Naive thymus-derived CD8-positive, alpha-beta T cell (primary cell): ENCODE data around the gene SMIM7. TPM values are rescaled to one million over a fixed set of nuclear protein-coding genes. Genes with fewer than 3 reads are reported as not detected.

Experiments
- ATAC-seq, 2 donors: fragments of 150-1000 bp; cut with Tn5 transposase in 1 of 2; sonication (Bioruptor Pico), chemical (Tn5 transposase) in 1 of 2; 1 replicate in 1 of 2; 2 replicates in 1 of 2; pipeline ENCODE4 v1.10.0; 2021; ENCODE audit warnings: mild to moderate bottlenecking in 2 of 2, moderate library complexity in 2 of 2
- POLR2A ChIA-PET: fragments of 350-600 bp; sonication (Branson Sonifier 250); formaldehyde crosslinking; loops from one replicate; lab custom pipeline; 2021; ENCODE audit warnings: antibody characterized with exemption; lab: Charles Lee
- DNase-seq, 10 donors: peaks; one replicate each; pipeline versions ENCODE4 v3.0.0 to v3.0.0-alpha.2; 2020 to 2022
- H3K27ac Mint-ChIP-seq, 10 donors: one replicate each; pipeline ENCODE4 v1.8.0; 2020 to 2022; ENCODE audit warnings: mild to moderate bottlenecking in 10 of 10, mixed read lengths in 10 of 10, moderate library complexity in 4 of 10, inconsistent platforms in 1 of 10
- H3K27me3 Mint-ChIP-seq, 5 donors: one replicate each; pipeline ENCODE4 v1.8.0; 2021 to 2022; ENCODE audit warnings: mixed read lengths in 5 of 5
- H3K36me3 Mint-ChIP-seq, 3 donors: one replicate each; pipeline ENCODE4 v1.8.0; 2020 to 2022; ENCODE audit warnings: mixed read lengths in 3 of 3, mild to moderate bottlenecking in 2 of 3, inconsistent platforms in 1 of 3
- H3K4me1 Mint-ChIP-seq, 4 donors: one replicate each; pipeline ENCODE4 v1.8.0; 2021 to 2022; ENCODE audit warnings: mixed read lengths in 4 of 4
- H3K4me3 Mint-ChIP-seq, 10 donors: one replicate each; pipeline ENCODE4 v1.8.0; 2020 to 2022; ENCODE audit warnings: mild to moderate bottlenecking in 10 of 10, mixed read lengths in 10 of 10, moderate library complexity in 6 of 10, inconsistent platforms in 1 of 10
- H3K9me3 Mint-ChIP-seq, 9 donors: one replicate each; pipeline ENCODE4 v1.8.0; 2020 to 2022; ENCODE audit warnings: mixed read lengths in 9 of 9, mild to moderate bottlenecking in 3 of 9, inconsistent platforms in 1 of 9, moderate library complexity in 1 of 9
- polyA plus RNA-seq, 3 donors: library from polyadenylated mRNA; unstranded; fragments of 300-500 nt; fragmentation: Illumina TruSeq; gene quantifications; one replicate each; pipeline ENCODE4 v1.2.3, GENCODE V29; 2021
- total RNA-seq, 8 experiments: library from RNA in 2 of 8; stranded (reverse) in 2 of 8; gene quantifications; one replicate each; pipeline ENCODE4 v1.2.3 and lab custom pipeline; 2021 to 2026

The SMIM7 gene
- total and polyA plus RNA-seq, 5 experiments from 2014 or later, result 52.7 to 104 (median 76.5) TPM

DNA sequence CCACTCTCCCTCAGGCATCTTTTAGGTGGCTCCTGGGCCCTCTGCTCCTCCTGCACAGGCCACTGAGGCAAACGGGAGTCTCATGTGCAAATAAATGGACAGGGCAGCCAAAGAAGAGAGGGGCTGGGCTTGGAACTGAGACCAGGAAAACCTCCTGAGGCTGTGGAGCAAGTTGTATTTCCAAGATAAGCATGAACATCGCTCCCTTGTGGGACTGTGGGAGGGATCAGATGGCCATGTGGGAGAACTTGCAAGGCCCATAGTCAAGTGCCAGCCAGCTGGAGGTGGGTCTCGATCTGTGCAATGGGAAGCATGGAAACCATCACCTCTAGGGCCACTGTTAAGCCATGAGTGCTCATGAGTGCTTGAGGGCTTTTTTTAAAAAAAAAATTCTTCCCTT lies 56.9 kb downstream of the SMIM7 start:
- DNase-seq (no peak), ATAC-seq (no peak)
- Mint-ChIP-seq H3K4me3 (no peak overlapping the region), H3K27ac (no peak overlapping the region), H3K4me1 (peaks cover 24 to 64% (median 54%) of the 10 kb centered on the region in 4 donors), H3K9me3 (no peaks in the 10 kb centered on the region), H3K27me3 (no peaks in the 10 kb centered on the region), H3K36me3 (peaks cover 0 to 8% (median 0%) of the 10 kb centered on the region in 3 donors)
- POLR2A ChIA-PET, result interaction anchor here (1.1 kb wide), 1 partner anchor 15 kb away, joined by 3 read pairs; no protein-coding TSS in a partner anchor

DNA sequence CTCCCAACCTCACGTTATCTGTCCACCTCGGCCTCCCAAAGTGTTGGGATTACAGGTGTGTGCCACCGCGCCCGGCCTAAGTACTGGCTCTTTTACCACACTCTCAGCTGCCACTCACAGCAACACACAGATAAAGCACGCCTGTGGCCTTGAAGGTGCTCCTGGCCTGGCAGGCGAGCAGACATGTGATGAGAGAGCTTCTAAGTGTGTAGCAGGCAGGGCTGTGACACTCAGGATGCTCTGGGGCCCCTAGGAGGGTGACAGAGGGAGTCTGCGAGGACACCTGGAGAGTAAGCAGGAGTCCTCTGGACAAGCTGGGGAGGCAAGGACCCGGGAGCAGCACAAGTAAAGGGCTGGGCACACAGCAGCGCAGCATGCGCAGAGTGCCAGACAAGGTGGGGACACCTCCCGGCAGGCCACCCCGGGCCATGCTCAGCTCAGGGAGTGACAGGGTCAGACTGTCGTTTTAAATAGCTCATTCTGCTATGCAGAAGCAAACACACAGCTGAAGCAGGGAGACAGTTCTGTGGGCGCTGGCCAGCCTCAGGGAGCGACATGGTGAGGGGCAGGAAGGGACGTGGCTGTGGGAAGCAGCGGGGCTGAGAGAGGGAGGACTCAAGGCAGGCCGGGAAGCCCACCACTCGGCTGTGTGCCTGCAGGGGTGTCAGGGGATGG lies 58.4 kb downstream of the SMIM7 start:
- Mint-ChIP-seq H3K27me3 (no peaks in the 10 kb centered on the region), H3K4me3 (no peak overlapping the region), H3K27ac (peak overlapping the region in 1 of 10 donors; percentile 22), H3K4me1 (peaks cover 25 to 67% (median 58%) of the 10 kb centered on the region in 4 donors), H3K36me3 (peaks cover 0 to 8% (median 0%) of the 10 kb centered on the region in 3 donors), H3K9me3 (no peaks in the 10 kb centered on the region)
- POLR2A ChIA-PET, result interaction anchor here (0.7 kb wide), 1 partner anchor 27 kb away, joined by 4 read pairs; no protein-coding TSS in a partner anchor
- ATAC-seq (no peak), DNase-seq (no peak)

DNA sequence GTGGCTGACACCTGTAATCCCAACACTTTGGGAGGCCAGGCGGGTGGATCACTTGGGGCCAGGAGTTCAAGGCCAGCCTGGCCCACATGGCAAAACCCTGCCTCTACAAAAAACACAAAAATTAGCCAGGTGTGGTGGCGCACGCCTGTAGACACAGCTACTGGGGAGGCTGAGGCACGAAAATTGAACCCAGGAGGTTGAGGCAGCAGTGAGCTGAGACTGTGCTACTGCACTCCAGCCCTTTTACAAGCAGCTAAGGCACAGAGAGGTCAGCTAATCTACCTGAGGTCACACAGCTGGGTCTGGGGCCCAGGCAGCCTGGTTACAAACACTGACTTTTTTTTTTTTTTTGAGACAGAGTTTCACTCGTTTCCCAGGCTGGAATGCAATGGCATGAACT lies 59.1 kb downstream of the SMIM7 start:
- Mint-ChIP-seq H3K4me1 (peaks cover 26 to 71% (median 62%) of the 10 kb centered on the region in 4 donors), H3K27ac (no peak overlapping the region), H3K36me3 (peaks cover 0 to 7% (median 0%) of the 10 kb centered on the region in 3 donors), H3K4me3 (no peak overlapping the region), H3K9me3 (no peaks in the 10 kb centered on the region), H3K27me3 (no peaks in the 10 kb centered on the region)
- ATAC-seq (no peak), DNase-seq (no peak)
- POLR2A ChIA-PET, result interaction anchor here (0.7 to 1.0 kb wide), 3 partner anchors 9 to 28 kb away, joined by 4 to 6 read pairs (median 4); no protein-coding TSS in a partner anchor

DNA sequence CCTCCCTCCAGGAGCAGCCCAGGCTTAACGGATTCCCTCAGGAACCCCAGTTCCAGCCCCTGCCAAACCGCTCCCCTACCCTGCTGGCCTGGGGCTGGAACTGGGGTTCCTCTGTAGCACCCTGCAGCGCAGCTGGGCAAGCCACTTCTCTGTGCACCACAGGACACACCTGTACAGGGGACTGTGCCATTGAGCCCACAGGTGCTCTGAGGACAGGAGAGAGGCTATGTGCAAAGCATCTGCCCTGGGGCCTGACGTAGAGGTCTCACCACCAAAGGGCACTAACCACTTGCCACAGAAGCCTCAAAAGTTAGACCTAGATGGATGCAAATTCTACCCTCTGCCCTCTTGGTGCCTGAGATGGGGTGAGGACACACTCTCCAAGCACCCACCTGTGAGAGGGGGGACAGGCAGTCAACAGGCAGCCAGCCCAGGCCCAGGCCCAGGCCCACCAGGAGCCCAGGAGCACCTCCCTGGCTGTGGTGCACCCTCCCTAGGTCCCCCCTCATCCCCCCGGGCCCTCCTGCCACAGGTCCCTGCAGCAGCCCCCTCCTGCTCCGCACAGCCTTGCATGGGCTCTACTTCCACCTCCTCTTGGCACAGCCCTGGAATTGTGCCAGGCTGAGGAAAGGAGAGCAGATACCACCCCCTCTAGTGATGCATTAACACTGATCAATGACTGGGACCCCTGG lies 60.1 kb downstream of the SMIM7 start:
- peaks cover 0 to 4% (median 0%) of the 10 kb centered on the region in 3 donors for H3K36me3 Mint-ChIP-seq
- H3K4me1 Mint-ChIP-seq, result peaks cover 30 to 75% (median 63%) of the 10 kb centered on the region in 4 donors
- H3K4me3 Mint-ChIP-seq, result no peak overlapping the region
- peak overlapping the region in 3 of 10 donors; percentile 49 to 59 (median 50) for H3K27ac Mint-ChIP-seq
- no peak for ATAC-seq
- DNase-seq, result no peak
- POLR2A ChIA-PET, result interaction anchor here (0.9 to 1.0 kb wide), 2 partner anchors 8 to 13 kb away, joined by 4 to 6 read pairs; no protein-coding TSS in a partner anchor
- H3K9me3 Mint-ChIP-seq, result no peaks in the 10 kb centered on the region
- H3K27me3 Mint-ChIP-seq, result no peaks in the 10 kb centered on the region

DNA sequence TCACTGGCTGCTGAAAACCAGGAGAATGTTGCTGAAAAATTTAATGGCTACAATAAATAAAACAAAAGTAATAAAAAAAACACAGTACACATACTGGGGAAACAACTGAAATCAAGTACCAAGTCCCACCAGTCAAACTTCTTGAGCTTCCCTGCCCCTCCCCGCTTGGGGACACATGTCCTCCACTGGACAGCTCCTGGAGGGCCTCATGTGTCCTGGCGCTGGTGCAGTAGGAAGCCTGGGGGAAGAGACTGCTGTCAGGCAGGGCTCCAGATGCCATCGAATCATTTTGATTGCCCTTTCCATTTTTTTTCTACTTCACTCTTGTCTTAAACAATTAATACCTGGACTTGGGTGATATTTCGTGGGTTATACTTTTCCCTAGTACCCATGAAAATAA lies 61.1 kb downstream of the SMIM7 start:
- peaks cover 0 to under 1% (median 0%) of the 10 kb centered on the region in 3 donors for H3K36me3 Mint-ChIP-seq
- no peaks in the 10 kb centered on the region for H3K27me3 Mint-ChIP-seq
- H3K4me3 Mint-ChIP-seq, result no peak overlapping the region
- no peak for ATAC-seq
- H3K27ac Mint-ChIP-seq, result peak overlapping the region in 3 of 10 donors; percentile 41 to 85 (median 63)
- H3K4me1 Mint-ChIP-seq, result peaks cover 29 to 80% (median 65%) of the 10 kb centered on the region in 4 donors
- H3K9me3 Mint-ChIP-seq, result no peaks in the 10 kb centered on the region
- POLR2A ChIA-PET, result no interaction called here
- no peak for DNase-seq

DNA sequence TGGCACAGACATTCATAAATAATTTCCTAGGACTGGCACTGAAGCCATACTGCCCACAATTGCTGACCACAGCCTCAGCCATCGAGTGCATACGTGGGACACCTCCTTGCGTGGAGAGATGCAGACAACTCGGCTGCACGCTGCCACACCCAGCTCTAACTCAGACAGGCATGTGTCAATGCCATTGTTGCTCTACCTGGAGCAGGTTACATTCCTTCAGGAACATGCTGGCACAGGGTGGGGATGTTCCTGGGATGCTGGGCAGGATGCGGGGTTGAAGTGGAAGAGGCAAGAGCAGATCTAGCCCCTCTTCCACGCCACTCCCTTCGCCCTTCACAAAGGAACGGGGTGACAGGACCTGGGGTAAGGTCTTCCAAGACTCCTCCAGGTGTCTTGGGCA lies 63.5 kb downstream of the SMIM7 start:
- peaks cover 37 to 87% (median 71%) of the 10 kb centered on the region in 4 donors for H3K4me1 Mint-ChIP-seq
- H3K27ac Mint-ChIP-seq, result peak overlapping the region in 2 of 10 donors; percentile 85 to 93
- DNase-seq (no peak), ATAC-seq (no peak)
- no peaks in the 10 kb centered on the region for H3K36me3 Mint-ChIP-seq
- peak overlapping the region in 1 of 10 donors; percentile 30 for H3K4me3 Mint-ChIP-seq
- POLR2A ChIA-PET, result no interaction called here
- H3K27me3 Mint-ChIP-seq, result no peaks in the 10 kb centered on the region
- H3K9me3 Mint-ChIP-seq, result no peaks in the 10 kb centered on the region

Other genes starting within 250 kb of the SMIM7 start
- gene EPS15L1, start 188.2 kb downstream of the SMIM7 start, total RNA-seq, result 10 to 100 TPM; 47.0 to 47.9 TPM
- gene EPS15L1, start 188.2 kb downstream of the SMIM7 start, polyA plus RNA-seq, result 1 to 10 TPM; 6.8 to 9.6 (median 8.5) TPM
- gene CALR3, start 164.0 kb downstream of the SMIM7 start, total RNA-seq, result not detected
- not detected for gene CALR3, start 164.0 kb downstream of the SMIM7 start, polyA plus RNA-seq
- gene C19orf44, start 163.8 kb downstream of the SMIM7 start, total RNA-seq, result 1 to 10 TPM; 4.1 to 4.4 TPM
- 1 to 10 TPM in 1 of 3 donors, under 1 TPM in 1, not detected in 1; 0.23 to 2.0 TPM for gene C19orf44, start 163.8 kb downstream of the SMIM7 start, polyA plus RNA-seq
- gene CHERP, start 117.7 kb downstream of the SMIM7 start, total RNA-seq, result 10 to 100 TPM; 75.6 to 82.0 TPM
- 10 to 100 TPM in 1 of 3 donors, 1 to 10 TPM in 2; 4.7 to 17.8 (median 8.6) TPM for gene CHERP, start 117.7 kb downstream of the SMIM7 start, polyA plus RNA-seq
- gene SLC35E1, start 87.7 kb downstream of the SMIM7 start, total RNA-seq, result 10 to 100 TPM; 31.5 to 34.2 TPM
- 10 to 100 TPM; 13.6 to 22.3 (median 16.1) TPM for gene SLC35E1, start 87.7 kb downstream of the SMIM7 start, polyA plus RNA-seq
- gene MED26, start 31.9 kb downstream of the SMIM7 start, total RNA-seq, result 10 to 100 TPM; 16.5 to 18.5 TPM
- 1 to 10 TPM; 2.7 to 3.9 (median 3.1) TPM for gene MED26, start 31.9 kb downstream of the SMIM7 start, polyA plus RNA-seq
- gene TMEM38A, start 995 bp upstream of the SMIM7 start, total RNA-seq, result 1 to 10 TPM; 1.5 to 2.5 TPM
- gene TMEM38A, start 995 bp upstream of the SMIM7 start, polyA plus RNA-seq, result under 1 TPM in 2 of 3 donors, not detected in 1; 0.22 to 0.28 TPM
- not detected for gene NWD1, start 59.7 kb upstream of the SMIM7 start, total RNA-seq
- gene NWD1, start 59.7 kb upstream of the SMIM7 start, polyA plus RNA-seq, result not detected
- 100 to 1,000 TPM in 1 of 2 experiments, 10 to 100 TPM in 1; 99.6 to 104 TPM for gene SIN3B, start 169.3 kb upstream of the SMIM7 start, total RNA-seq
- gene SIN3B, start 169.3 kb upstream of the SMIM7 start, polyA plus RNA-seq, result 1 to 10 TPM; 2.2 to 5.2 (median 3.2) TPM
- not detected for gene F2RL3, start 228.9 kb upstream of the SMIM7 start, total RNA-seq
- under 1 TPM in 1 of 3 donors, not detected in 2; 0.24 TPM for gene F2RL3, start 228.9 kb upstream of the SMIM7 start, polyA plus RNA-seq